ENCODE measurements around the gene KLHL36.

KLHL36 gene

DNA sequence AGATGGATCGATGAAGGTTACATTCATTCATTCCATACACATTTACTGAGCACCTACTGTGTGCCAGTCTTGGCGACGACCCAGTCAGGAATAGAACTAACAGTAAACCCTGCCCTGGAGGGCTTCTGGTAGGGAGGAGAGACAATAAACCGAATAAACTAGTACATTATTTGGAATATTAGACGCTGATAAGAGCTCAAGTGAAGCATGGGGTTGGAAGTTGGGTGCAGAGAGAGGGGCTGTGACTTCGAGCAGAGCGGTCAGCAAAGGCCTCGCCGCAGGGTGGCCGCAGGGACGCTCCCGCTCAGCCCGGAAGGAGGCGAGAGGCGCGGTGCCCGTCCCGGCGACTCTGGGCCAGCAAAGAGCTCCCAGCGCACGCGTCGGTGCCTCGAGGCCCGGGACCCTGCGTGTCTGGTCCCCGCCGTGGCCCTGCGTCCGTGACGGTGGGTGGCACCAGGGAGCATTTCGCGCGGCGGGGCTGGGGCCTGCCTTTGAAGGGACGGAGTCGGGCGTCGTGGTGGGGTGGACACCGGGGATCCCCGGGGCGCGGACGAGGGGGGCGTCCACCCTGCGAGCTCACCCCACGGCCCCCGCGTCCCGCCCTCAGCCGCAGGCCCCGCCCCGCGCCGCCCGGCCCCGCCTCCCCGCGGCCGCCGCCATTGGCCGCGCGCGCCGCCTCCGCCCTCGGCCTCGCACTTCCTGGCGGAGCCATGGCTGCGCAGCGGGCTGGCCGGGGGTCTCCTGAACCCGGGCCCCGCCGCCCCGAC lies at the start of gene KLHL36:
TSS of gene KLHL36 (plus strand) at position 684 of the 767 bp plus-strand sequence. CDS start 2,357 bp downstream, outside the sequence.
- peak; percentile 17 for DNase-seq

DNA sequence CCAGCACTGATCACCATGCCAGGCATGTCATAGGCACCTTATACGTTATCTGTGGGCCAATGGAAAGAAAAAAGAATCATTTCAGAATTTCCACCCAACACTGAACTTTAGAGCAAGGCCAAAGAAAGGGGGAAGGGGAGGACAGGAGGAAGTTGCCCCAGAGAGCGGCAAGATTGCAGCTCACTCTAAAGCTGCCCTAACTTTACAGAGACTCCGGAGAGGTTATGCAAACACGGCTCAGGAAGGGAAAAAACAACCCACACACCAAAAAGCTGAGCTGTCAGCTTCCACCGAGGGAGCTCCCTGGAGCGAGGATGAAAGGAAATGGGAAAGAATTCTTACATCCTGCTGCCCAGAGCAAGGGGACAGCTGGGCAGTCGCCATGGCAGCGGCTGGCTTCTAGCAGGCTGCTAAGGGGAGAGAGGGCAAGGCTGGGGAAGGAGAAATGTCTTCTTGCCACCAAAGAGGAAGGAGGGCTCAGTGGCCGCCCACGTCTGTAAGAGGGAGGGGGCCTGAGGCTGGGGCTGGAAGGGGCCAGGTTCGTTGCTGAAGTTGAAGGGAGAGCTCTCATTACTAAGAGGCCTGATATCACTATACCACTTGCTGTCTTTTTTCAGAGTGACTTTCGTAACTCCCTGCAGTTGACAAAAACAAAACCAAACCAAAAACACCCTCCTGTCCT lies 48.6 kb upstream of the KLHL36 start:
- DNase-seq, result peak; percentile 32

DNA sequence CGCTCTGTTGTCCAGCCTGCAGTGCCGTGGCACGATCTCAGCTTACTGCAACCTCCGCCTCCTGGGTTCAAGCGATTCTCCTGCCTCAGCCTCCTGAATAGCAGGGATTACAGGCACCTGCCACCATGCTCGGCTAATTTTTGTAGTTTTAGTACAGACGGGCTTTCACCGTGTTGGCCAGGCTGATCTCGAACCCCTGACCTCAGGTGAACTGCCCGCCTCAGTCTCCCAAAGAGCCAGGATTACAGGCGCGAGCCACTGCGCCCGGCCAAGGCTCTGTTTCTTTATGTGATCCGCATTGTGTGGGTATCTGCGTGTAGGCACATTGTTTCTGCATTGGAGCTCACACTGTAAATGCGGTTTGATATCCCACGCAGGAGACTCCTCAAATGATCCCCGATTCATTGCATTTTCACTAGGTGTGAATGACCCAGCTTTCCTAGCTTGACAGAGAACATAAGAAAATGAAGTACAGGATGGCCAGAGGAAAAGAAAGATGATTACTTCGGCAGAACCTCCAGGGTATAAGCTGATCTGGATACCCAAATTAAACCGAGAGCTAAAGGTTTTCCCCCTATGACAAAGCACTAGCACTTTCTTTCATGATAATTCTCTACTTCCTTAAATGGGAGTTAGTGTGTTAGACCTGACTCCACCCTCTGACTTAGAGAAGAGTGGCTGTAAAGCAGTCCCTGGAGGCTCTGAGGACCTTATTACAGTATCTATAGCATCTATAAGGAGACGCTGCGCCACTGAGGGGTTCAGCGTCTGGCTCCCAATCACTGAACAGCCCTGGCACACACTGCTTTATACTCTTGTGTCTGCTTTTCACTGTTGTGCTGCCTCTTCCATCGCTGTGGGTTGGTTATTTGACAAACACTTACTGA lies 47.7 kb upstream of the KLHL36 start:
- peak; percentile 61 for DNase-seq

DNA sequence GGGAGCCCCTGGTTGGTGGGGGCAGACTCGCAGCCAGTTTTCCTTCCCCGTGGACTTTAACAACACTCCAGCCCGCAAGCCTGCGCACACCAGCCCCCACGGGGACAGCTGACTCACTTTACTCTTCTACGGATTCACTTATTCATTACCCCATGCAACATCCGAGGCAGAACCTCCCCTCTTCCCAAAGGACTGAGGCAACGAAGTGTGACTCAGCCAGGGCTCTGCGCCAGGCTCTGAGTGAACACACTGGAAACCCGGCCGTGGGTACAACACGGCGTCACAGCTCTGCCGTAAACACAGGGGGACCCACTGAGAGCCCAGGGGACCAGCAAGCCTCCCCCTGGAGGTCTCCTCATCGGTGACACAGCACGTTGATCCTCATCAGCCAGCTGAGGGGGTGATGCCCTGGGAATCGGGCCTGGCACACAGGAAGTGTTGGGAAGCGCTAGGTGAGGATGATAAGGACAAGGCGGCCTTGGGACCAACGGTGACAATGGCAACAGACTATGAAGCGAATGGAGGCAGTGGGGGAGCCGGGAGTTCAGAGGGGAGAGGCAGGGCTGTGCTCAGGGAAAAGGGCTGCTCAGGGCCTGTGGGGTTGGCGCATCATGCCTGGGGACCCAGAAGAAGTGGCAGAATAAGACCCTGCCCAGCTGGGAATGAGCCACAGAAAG lies 45.0 kb upstream of the KLHL36 start:
- DNase-seq, result no peak

DNA sequence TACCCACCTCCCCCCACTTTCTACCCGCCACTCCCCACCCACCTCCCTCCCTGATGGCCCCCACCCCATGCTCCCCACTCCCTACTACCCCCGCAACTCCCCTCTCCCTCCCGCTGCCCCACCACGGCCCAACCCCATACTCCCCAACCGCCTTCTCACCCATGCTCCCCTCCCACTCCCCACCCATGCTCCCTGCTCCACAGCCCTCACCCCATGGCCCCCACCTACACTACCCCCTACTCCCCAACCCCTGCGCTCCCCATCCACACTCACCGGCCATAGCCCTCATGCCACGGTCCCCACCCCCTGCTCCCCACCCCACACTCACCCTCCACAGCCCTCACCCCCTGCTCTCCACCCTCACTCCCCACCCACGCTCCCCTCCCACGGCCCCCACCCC lies 44.4 kb upstream of the KLHL36 start:
- DNase-seq, result no peak

- DNase-seq, result no peak
Measured at GRCh38 chr16:84604477-84605013, 43.8 kb upstream of the KLHL36 start.

DNA sequence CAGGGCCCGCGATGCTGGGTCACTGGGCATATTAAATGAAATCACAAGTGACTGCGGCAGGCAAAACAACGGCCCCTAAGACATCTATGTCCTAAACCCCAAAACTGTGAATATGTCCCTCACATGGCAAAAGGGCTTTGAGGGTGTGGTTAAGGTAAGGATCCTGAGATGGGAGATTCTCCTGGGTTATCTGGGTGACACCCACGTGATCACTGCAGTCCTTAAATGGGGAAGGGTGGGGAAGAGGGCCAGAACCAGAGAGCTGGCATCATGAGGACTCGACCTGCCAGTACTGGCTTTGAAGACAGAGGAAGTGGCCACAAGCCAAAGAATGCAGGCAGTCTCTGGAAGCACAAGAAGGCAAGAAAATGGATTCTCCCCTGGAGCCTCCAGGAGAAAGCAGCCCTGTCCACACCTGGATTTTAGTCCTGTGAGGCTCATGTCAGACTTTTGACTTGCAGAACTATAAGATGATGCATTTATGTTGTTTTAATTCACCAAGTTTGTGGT lies 42.9 kb upstream of the KLHL36 start:
- no peak for DNase-seq

DNA sequence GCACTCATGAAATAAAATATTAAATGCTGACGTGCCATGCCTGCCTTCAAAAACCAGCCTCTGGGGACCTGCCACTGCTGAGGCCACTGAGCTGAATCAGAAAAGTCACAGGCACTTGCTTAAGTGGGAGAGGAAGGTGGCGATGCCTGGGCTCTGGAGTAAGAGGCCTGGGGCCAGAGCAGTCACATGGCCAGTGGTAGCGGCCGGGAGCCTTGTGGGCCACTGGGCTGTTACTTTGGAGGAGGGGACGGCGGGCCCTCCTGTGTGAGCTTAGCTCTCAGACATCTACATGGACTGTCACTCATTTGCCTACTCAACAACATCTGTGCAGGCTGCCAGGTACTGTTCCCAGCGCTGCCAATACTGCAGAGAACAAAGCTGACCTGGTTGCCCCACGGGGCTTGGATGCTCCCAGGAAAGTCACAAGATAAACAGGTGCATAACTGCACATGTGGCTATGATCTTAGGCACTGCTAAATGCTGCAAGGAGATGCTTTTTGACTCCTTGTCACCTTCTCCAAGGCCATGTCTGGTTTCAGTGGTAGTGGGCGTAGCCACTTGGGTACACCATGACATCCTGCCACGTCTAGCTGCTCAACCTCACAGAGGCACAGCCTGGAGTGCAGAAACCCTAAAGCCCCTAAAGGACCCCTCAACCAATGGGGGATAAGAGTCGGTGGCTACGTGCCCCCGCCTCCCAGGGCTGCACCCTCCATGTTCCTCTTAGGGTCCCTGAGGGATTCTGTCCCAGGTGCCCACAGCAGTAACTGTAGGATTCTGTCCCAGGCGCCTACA lies 42.0 kb upstream of the KLHL36 start:
- no peak for DNase-seq

- DNase-seq, result no peak
Measured at GRCh38 chr16:84607061-84607460, 41.2 kb upstream of the KLHL36 start.

DNA sequence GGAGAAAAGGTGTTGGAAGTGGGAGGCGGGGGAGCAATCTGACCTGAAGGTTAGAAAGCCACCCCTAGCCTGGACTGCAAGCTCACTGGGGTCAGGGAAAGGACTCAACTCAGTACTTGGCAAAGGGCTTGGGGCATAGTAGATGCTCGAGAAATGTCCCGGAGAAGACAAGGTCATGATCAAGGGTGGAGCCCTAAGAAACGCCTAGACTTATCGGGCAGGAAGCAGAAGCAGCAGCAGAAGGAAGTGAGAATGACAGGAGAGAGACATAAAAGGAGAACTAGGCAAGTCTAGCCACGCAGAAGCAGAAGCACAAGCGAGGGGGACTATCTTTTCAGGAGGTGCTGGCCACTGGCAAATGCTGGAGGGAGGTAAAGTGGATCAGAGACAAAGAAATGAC lies 40.6 kb upstream of the KLHL36 start:
- DNase-seq, result peak; percentile 80

- DNase-seq, result peak; percentile 23
Measured at GRCh38 chr16:84608282-84608681, 40.0 kb upstream of the KLHL36 start.

- DNase-seq, result no peak
Measured at GRCh38 chr16:84609563-84610177, 38.6 kb upstream of the KLHL36 start.

- no peak for DNase-seq
Measured at GRCh38 chr16:84610376-84610775, 37.9 kb upstream of the KLHL36 start.

GRCh38 chr16:84611041-84611440 lies 37.3 kb upstream of the KLHL36 start:
- no peak for DNase-seq

DNA sequence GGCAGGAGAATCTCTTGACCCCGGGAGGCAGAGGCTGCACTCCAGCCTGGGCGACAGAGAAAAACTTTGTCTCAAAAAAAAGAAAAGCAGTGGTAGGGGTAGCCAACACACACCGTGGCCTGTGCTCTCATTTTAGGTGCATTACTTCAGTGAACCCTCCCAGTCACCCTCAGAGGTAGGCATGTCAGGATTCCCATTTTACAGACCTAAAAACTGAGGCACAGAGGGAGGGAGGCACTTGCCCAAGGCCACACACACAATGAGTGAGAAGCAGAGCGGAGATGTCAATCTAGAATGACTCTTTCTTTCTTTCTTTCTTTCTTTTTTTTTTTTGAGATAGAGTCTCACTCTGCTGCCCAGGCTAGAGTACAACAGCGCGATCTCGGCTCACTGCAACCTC lies 35.6 kb upstream of the KLHL36 start:
- no peak for DNase-seq

- no peak for DNase-seq
Measured at GRCh38 chr16:84613408-84614072, 34.8 kb upstream of the KLHL36 start.

DNA sequence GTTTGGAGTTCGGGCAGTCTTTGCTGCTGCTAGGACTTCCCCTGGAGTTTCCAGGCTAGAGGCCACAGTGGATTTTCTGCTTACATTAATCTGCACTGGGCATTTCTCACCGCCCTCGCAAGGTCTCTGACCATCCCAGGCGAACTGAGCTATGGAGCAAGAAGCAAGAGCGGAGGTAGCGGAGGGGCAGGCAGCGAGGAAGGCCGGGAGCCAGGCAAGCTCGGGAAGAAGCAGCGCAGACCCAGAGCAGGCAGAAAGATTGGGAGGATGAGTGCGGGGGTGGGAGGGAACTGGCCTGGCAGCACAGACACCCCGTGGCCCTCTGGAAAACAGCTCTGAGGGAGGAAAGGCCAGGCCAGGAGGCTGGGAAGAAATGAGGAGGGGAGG lies 34.2 kb upstream of the KLHL36 start:
- DNase-seq, result no peak

DNA sequence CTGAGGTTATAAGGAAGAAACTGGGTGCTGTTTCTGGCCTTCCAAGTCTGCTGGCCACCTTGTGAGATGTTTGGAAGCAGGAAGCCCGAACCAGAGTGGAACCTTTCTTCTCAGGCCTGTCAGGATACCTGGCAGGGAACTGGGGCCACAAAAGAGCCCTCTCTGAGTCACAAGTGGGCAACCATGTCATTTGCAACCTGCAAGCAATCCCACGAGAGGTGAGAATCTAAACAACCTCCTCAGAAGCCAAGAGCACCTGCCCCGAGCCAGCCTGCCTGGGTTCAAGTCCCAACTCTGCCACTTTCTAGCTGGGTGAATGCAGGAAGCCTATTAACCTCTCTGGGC lies 33.7 kb upstream of the KLHL36 start:
- no peak for DNase-seq

GRCh38 chr16:84614968-84615813 lies 33.1 kb upstream of the KLHL36 start:
- no peak for DNase-seq

DNA sequence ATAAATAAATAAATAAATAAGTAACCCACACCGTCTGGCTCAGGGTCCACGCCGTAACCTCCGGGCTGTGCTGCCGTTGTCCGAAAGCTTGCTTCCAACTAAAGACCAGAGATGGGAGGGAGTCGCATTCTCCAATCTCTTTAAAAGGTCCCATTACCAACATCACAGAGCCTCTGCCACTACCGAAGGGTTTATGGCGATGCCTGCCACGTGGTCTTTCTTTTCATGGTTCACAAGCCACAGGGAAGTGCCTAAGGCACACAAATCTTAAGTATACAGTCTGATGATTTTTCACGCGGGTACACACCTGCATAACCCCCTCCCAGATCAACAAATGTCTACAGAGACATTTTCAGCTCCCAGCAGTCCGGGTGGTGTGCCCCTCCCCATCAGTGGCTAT lies 31.8 kb upstream of the KLHL36 start:
- DNase-seq, result no peak
